Neutrophil (primary cell): ENCODE data around the gene ARHGDIG.

ENCODE experiments used
- H3K27ac ChIP-seq: fragments of 200-600 bp; sonication (generic); 2 replicates; pipeline ENCODE4 v1.5.1; 2016; ENCODE audit warnings: mild to moderate bottlenecking, moderate library complexity
- H3K27me3 ChIP-seq: fragments of 200-600 bp; sonication (generic); 2 replicates; pipeline ENCODE4 v1.6.0; 2016; ENCODE audit warnings: mild to moderate bottlenecking
- H3K36me3 ChIP-seq: fragments of 200-600 bp; sonication (generic); 2 replicates; pipeline ENCODE4 v1.5.1; 2017
- H3K4me1 ChIP-seq, 2 experiments: fragments of 200-600 bp in 1 of 2; sonication (generic) in 1 of 2; 1 replicate in 1 of 2; 2 replicates in 1 of 2; pipeline versions ENCODE4 v1.5.1 to v1.6.1; 2013 to 2016; ENCODE audit warnings: low read depth in 1 of 2, low read length in 1 of 2, mild to moderate bottlenecking in 1 of 2, moderate library complexity in 1 of 2; ENCODE audit not compliant: control insufficient read depth in 1 of 2, insufficient read depth in 1 of 2
- H3K4me3 ChIP-seq, 2 experiments: fragments of 200-600 bp in 1 of 2; sonication (generic) in 1 of 2; 1 replicate in 1 of 2; 2 replicates in 1 of 2; pipeline ENCODE4 v1.5.1; 2013 to 2016; ENCODE audit warnings: low read depth in 1 of 2, low read length in 1 of 2, mild to moderate bottlenecking in 1 of 2, moderate library complexity in 1 of 2
- H3K9me3 ChIP-seq: fragments of 200-600 bp; sonication (generic); 2 replicates; pipeline ENCODE4 v1.5.1; 2016
- TF ChIP-seq, protein P1 (sequence below): fragments of 200-600 bp; sonication (generic); IDR thresholded peaks from 2 replicates; pipeline ENCODE4 v1.5.1; 2016; ENCODE audit warnings: antibody characterized with exemption

Gene ARHGDIG

DNA sequence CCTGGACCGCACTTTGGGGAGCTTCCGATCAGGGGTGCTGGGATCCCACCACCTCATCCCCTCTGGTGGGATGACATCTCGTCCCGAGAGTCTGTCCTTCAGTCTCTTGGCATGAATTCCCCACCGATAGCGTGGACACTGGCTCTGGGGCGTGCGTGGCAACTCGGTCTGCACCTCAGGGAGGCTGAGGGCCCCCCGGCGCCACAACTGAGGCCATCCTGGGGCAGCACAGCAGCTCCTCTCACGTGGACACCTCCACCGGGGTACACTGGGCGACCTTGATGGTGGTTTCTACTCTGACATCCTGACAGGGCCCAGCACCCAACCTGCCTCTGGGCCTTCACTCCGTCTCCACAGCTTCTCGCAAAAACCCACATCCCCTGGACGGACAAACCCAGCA lies 11.1 kb downstream of the ARHGDIG start:
- Histone ChIP-seq H3K9me3 (no peaks in the 10 kb centered on the region), H3K27ac (no peak overlapping the region), H3K4me1 (no peaks in the 10 kb centered on the region), H3K27me3 (no peaks in the 10 kb centered on the region), H3K36me3 (peaks cover 88% of the 10 kb centered on the region), H3K4me3 (no peak overlapping the region)
- TF ChIP-seq, protein P1, sequence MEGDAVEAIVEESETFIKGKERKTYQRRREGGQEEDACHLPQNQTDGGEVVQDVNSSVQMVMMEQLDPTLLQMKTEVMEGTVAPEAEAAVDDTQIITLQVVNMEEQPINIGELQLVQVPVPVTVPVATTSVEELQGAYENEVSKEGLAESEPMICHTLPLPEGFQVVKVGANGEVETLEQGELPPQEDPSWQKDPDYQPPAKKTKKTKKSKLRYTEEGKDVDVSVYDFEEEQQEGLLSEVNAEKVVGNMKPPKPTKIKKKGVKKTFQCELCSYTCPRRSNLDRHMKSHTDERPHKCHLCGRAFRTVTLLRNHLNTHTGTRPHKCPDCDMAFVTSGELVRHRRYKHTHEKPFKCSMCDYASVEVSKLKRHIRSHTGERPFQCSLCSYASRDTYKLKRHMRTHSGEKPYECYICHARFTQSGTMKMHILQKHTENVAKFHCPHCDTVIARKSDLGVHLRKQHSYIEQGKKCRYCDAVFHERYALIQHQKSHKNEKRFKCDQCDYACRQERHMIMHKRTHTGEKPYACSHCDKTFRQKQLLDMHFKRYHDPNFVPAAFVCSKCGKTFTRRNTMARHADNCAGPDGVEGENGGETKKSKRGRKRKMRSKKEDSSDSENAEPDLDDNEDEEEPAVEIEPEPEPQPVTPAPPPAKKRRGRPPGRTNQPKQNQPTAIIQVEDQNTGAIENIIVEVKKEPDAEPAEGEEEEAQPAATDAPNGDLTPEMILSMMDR, result no peak

DNA sequence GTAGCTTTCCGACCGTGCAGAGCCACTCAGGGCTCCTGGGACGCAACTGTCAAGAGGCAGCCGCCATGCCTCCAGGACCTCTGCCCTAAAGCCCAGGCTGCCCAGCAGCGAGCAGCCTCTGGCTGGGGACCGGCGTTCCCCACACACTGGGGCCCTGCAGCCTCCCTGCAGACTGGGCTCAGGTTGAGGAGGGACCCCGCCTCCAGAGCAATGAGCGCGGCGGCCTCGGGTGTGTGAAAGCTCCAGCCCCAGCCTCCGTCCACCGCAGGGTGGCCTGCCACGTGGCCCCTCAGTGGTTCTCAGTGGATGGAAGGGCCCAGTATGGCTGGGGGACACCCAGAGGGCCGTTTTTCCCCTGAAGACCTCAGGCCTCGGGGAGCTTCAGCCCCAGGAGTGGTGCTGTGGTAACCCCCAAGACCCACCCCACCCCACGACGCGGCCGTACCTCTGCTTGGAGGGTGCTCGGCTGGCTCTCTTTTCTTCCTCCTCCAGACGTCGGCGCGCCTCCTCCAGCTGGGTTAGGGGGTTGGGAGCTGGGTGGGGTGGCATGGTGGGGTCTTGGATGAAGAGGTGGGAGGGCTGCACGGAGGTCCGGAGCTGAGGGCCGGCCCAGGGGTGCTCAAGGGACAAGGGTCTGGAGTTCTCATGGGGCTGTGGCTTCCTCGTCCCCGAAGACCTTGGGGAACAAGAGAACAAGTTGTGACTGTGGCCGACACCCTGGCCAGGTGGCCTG lies 12.8 kb downstream of the ARHGDIG start:
- Histone ChIP-seq H3K9me3 (no peaks in the 10 kb centered on the region), H3K27me3 (no peaks in the 10 kb centered on the region), H3K4me3 (no peak overlapping the region), H3K27ac (no peak overlapping the region), H3K36me3 (peaks cover 88% of the 10 kb centered on the region), H3K4me1 (no peaks in the 10 kb centered on the region)
- TF ChIP-seq, protein P1, result no peak

DNA sequence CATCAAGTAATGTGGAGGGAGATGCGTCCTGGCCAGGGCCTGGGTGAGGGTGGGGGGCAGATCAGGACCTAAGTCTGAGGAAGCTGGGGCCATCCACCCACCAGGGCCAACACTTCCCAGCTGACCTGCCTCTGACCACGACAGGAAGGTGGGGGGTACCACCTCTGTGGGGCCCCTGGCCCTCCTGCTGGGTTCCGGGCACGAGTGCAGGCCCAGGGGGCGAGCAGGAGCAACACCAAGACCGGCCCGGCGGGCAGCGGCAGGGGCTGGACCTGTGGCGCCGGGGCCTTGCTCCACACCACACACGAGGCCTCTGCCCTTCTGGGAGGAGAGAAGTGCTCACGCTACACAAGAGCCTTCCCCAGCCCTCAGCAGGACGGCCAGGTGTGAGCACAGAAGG lies 15.9 kb downstream of the ARHGDIG start:
- H3K4me3 ChIP-seq, result no peak overlapping the region
- TF ChIP-seq, protein P1, result no peak
- no peaks in the 10 kb centered on the region for H3K4me1 ChIP-seq
- peaks cover 85% of the 10 kb centered on the region for H3K36me3 ChIP-seq
- H3K9me3 ChIP-seq, result no peaks in the 10 kb centered on the region
- no peak overlapping the region for H3K27ac ChIP-seq
- no peaks in the 10 kb centered on the region for H3K27me3 ChIP-seq

DNA sequence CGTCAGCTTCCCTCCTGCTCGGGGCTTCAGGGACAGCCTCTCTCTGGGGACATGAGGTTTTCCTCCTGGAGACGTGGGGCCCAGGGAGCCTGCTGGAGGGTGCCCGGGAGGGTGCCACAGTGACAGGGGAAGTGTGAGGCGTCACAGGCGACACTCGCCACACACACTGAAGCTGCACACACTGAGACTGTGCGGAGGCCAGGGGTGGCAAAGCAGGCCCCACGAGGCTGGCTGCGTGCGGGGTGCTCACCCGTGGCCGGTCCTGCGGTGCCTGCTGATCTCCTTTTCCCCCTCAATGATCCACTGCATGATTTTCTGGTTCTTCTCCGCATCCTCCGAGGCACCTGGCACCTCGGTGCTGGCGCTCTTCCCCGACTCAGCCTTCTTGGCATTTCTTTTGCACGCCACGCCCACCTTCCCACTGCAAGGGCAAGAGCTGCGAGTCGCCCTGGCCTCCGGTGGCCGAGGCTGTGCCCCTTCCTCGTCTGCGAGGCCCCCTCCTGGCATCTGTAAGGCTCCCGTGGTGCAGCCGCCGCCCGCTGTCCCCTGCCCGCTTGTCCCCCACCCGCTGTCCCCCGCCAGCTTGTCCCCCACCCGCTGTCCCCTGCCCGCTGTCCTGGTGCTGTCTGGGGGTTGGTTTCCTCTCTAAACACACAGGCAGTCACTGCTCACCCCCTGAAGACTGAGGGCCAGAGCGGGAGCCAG lies 16.6 kb downstream of the ARHGDIG start:
- TF ChIP-seq, protein P1, result no peak
- peaks cover 85% of the 10 kb centered on the region for H3K36me3 ChIP-seq
- no peak overlapping the region for H3K27ac ChIP-seq
- no peak overlapping the region for H3K4me3 ChIP-seq
- H3K4me1 ChIP-seq, result no peaks in the 10 kb centered on the region
- no peaks in the 10 kb centered on the region for H3K27me3 ChIP-seq
- no peaks in the 10 kb centered on the region for H3K9me3 ChIP-seq

DNA sequence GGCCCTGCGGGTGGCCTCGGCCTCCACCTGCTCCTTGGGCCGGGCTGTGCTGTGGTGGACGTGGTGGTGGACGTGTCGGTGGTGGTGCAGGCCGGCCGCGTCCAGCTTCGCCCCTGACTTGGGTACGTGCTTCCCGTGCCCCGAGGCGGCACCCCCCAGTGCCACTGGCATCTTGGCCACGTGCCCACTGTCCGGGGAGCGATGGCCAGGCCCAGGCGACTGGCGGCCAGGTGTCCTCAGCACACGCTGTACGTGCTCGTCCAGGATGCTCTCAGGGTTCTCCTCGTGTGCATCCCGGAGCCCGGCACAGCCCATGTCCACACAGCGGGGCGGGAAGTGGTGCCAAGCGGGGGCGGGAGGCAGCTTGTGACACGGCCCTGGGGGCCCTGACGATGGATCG lies 17.4 kb downstream of the ARHGDIG start:
- TF ChIP-seq, protein P1, result no peak
- peaks cover 85% of the 10 kb centered on the region for H3K36me3 ChIP-seq
- no peaks in the 10 kb centered on the region for H3K4me1 ChIP-seq
- H3K4me3 ChIP-seq, result no peak overlapping the region
- no peak overlapping the region for H3K27ac ChIP-seq
- no peaks in the 10 kb centered on the region for H3K27me3 ChIP-seq
- no peaks in the 10 kb centered on the region for H3K9me3 ChIP-seq
